NCI-H128 (cell line): ENCODE measurements around the gene OXLD1.
"Not testable (repeated sequence)": the region's sequence is repeated elsewhere in the genome, so short reads cannot be mapped to it uniquely, and the experiment has no call there.

ENCODE experiments used
- DNase-seq: peaks from one replicate; lab custom pipeline; 2025; ENCODE audit not compliant: unreplicated experiment; lab: John Stamatoyannopoulos, UW

Gene OXLD1

GRCh38 chr17:81621494-81622130 is 44.8 kb downstream of the OXLD1 start:
- no peak for DNase-seq

- not testable (repeated sequence) for DNase-seq
Observed at GRCh38 chr17:81618307-81618706, 48.1 kb downstream of the OXLD1 start.

- no peak for DNase-seq
Observed at GRCh38 chr17:81616877-81617276, 49.5 kb downstream of the OXLD1 start.

- no peak for DNase-seq
Observed at GRCh38 chr17:81615401-81615930, 50.9 kb downstream of the OXLD1 start.
